ENCODE data around the gene ZNF275. TPM values are rescaled to one million over a fixed set of nuclear protein-coding genes. Genes with fewer than 3 reads are reported as not detected.

The ZNF275 gene
- polyA plus RNA-seq, 1 donor from 2014 or later, result 6.0 TPM

- H2AFZ ChIP-seq (ENCODE audit: low read depth, low read length), result no peak overlapping the region
- TF ChIP-seq RAD21 (conservative IDR thresholded peaks at IDR 0.05) (no peak), EP300 (conservative IDR thresholded peaks at IDR 0.05; ENCODE audit: poor library complexity, severe bottlenecking) (no peak), REST (IDR thresholded peaks at IDR 0.05; ENCODE audit: borderline replicate concordance) (no peak), SMC3 (conservative IDR thresholded peaks at IDR 0.05; ENCODE audit: poor library complexity) (no peak), EZH2 (IDR thresholded peaks at IDR 0.05; ENCODE audit: borderline replicate concordance, insufficient read depth, low read length, poor library complexity, severe bottlenecking) (no peak), TAF1 (IDR thresholded peaks at IDR 0.05; ENCODE audit: low read depth) (no peak)
- H3K9ac ChIP-seq (ENCODE audit: low read length), result no peak overlapping the region
- H3K79me2 ChIP-seq (replicated peaks; ENCODE audit: insufficient read depth, low read length), result no peaks in the 10 kb centered on the region
- no peaks in the 10 kb centered on the region for H3F3A ChIP-seq (ENCODE audit: insufficient read depth, low read length, poor library complexity, severe bottlenecking)
- H3K9me2 ChIP-seq (ENCODE audit: insufficient read depth, low read length), result no peaks in the 10 kb centered on the region
- no peaks in the 10 kb centered on the region for H3K9me3 ChIP-seq (ENCODE audit: low read length)
- no peaks in the 10 kb centered on the region for H3K27me3 ChIP-seq (ENCODE audit: insufficient read depth, low read depth, low read length)
- H4K20me1 ChIP-seq (ENCODE audit: insufficient read depth), result no peaks in the 10 kb centered on the region
- no peaks in the 10 kb centered on the region for H3K36me3 ChIP-seq (ENCODE audit: insufficient read depth, low read length)
- H3K27ac ChIP-seq (ENCODE audit: low read length), result no peak overlapping the region
- H3K4me2 ChIP-seq (ENCODE audit: low read length), result no peak overlapping the region
- no peak overlapping the region for H3K4me3 ChIP-seq (ENCODE audit: low read length)
Measured at GRCh38 chrX:153312842-153313241, 21.1 kb upstream of the ZNF275 start.

GRCh38 chrX:153317306-153317705, 16.6 kb upstream of the ZNF275 start:
- Histone ChIP-seq H2AFZ (ENCODE audit: low read depth, low read length) (no peak overlapping the region), H3K27ac (ENCODE audit: low read length) (no peak overlapping the region), H3K79me2 (replicated peaks; ENCODE audit: insufficient read depth, low read length) (no peaks in the 10 kb centered on the region), H4K20me1 (ENCODE audit: insufficient read depth) (no peaks in the 10 kb centered on the region), H3K9ac (ENCODE audit: low read length) (no peak overlapping the region), H3K36me3 (ENCODE audit: insufficient read depth, low read length) (no peaks in the 10 kb centered on the region), H3K4me2 (ENCODE audit: low read length) (no peak overlapping the region), H3K4me3 (ENCODE audit: low read length) (no peak overlapping the region), H3K27me3 (ENCODE audit: insufficient read depth, low read depth, low read length) (no peaks in the 10 kb centered on the region), H3F3A (ENCODE audit: insufficient read depth, low read length, poor library complexity, severe bottlenecking) (no peaks in the 10 kb centered on the region), H3K9me3 (ENCODE audit: low read length) (no peaks in the 10 kb centered on the region), H3K9me2 (ENCODE audit: insufficient read depth, low read length) (no peaks in the 10 kb centered on the region)
- no peak for TF ChIP-seq EZH2 (IDR thresholded peaks at IDR 0.05; ENCODE audit: borderline replicate concordance, insufficient read depth, low read length, poor library complexity, severe bottlenecking)
- TF ChIP-seq EP300 (conservative IDR thresholded peaks at IDR 0.05; ENCODE audit: poor library complexity, severe bottlenecking), result no peak
- no peak for TF ChIP-seq RAD21 (conservative IDR thresholded peaks at IDR 0.05)
- no peak for TF ChIP-seq REST (IDR thresholded peaks at IDR 0.05; ENCODE audit: borderline replicate concordance)
- no peak for TF ChIP-seq MXI1 (conservative IDR thresholded peaks at IDR 0.05; ENCODE audit: poor library complexity, severe bottlenecking)
- no peak for TF ChIP-seq POLR2AphosphoS5 (IDR thresholded peaks at IDR 0.05)
- TF ChIP-seq TAF1 (IDR thresholded peaks at IDR 0.05; ENCODE audit: low read depth), result no peak
